ENCODE data around the gene PC. TPM values are rescaled to one million over a fixed set of nuclear protein-coding genes. Genes with fewer than 3 reads are reported as not detected.

Gene PC
- polyA plus RNA-seq, 1 of the 3 experiments (the other 2 are of a cell fraction) = 9.7 TPM

DNA sequence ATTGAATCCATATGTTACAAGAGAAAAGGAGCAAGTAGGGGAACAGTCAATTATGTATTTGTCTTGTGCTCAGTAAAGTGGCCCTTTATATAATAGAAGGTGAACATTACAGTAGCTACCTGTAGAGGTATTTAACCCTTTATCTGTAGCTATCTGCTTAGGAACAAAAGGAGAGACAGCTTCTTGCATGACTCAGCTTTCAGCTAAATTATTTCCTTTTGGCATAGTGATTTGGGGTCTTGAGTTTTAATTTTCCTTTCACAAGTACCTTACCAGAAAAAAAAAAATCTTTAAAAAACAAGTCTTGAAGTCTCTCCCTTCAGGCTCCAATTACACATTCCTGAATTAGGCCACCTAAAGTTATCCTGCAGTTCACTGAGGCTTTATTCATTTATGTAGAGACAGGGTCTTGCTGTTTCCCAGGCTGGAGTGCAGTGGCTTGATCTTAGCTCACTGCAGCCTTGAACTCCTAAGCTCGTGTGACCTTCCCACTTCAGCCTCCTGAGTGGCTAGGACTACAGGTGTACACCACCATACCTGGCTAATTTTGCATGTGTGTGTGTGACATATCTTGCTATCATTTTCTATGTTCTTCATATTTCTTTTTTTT is 147.5 kb downstream of the PC start:
- Histone ChIP-seq H2AFZ (ENCODE audit: low read depth) (no peak overlapping the region), H3K36me3 (replicated peaks in 1 of 2; ENCODE audit: control insufficient read depth in 1 of 2, insufficient read depth in 2 of 2, low read length in 1 of 2) (peaks cover 0 to 18% of the 10 kb centered on the region in 2 experiments), H3K9ac (no peak overlapping the region), H3K27me3 (ENCODE audit: insufficient read depth) (no peaks in the 10 kb centered on the region), H3K4me1 (ENCODE audit: control insufficient read depth in 1 of 2, insufficient read depth in 2 of 2, low read depth in 1 of 2, low read length in 1 of 2) (peaks cover 0 to 8% of the 10 kb centered on the region in 2 experiments; a peak in 2 of 4 replicates), H3K4me3 (ENCODE audit: low read depth in 2 of 2, low read length in 1 of 2) (no peak overlapping the region), H3K4me2 (no peak overlapping the region), H4K20me1 (ENCODE audit: insufficient read depth) (no peaks in the 10 kb centered on the region), H3K9me3 (no peaks in the 10 kb centered on the region), H3K79me2 (ENCODE audit: insufficient read depth) (no peaks in the 10 kb centered on the region), H3F3A (replicated peaks; ENCODE audit: insufficient read depth) (no peaks in the 10 kb centered on the region), H3K27ac (ENCODE audit: low read depth in 2 of 2, low read length in 1 of 2) (no peak overlapping the region), H3K9me2 (no peaks in the 10 kb centered on the region)
- POLR2A ChIA-PET = no interaction called here
- no peak for DNase-seq
- CTCF ChIA-PET = interaction anchor here (0.6 to 1.8 kb wide), 3 partner anchors 10 to 1502 kb away, joined by 3 to 5 read pairs (median 3); no protein-coding TSS in a partner anchor
- TF ChIP-seq, protein P1, sequence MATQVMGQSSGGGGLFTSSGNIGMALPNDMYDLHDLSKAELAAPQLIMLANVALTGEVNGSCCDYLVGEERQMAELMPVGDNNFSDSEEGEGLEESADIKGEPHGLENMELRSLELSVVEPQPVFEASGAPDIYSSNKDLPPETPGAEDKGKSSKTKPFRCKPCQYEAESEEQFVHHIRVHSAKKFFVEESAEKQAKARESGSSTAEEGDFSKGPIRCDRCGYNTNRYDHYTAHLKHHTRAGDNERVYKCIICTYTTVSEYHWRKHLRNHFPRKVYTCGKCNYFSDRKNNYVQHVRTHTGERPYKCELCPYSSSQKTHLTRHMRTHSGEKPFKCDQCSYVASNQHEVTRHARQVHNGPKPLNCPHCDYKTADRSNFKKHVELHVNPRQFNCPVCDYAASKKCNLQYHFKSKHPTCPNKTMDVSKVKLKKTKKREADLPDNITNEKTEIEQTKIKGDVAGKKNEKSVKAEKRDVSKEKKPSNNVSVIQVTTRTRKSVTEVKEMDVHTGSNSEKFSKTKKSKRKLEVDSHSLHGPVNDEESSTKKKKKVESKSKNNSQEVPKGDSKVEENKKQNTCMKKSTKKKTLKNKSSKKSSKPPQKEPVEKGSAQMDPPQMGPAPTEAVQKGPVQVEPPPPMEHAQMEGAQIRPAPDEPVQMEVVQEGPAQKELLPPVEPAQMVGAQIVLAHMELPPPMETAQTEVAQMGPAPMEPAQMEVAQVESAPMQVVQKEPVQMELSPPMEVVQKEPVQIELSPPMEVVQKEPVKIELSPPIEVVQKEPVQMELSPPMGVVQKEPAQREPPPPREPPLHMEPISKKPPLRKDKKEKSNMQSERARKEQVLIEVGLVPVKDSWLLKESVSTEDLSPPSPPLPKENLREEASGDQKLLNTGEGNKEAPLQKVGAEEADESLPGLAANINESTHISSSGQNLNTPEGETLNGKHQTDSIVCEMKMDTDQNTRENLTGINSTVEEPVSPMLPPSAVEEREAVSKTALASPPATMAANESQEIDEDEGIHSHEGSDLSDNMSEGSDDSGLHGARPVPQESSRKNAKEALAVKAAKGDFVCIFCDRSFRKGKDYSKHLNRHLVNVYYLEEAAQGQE (IDR thresholded peaks at IDR 0.05; ENCODE audit: low read depth, low read length) = no peak
- TF ChIP-seq CHD2 (IDR thresholded peaks at IDR 0.05; ENCODE audit: low read length, partially characterized antibody) (no peak), RCOR1 (IDR thresholded peaks at IDR 0.05; ENCODE audit: low read length) (no peak), YY1 (IDR thresholded peaks at IDR 0.05; ENCODE audit: low read depth) (no peak), RFX5 (IDR thresholded peaks at IDR 0.05; ENCODE audit: low read length) (no peak), GABPA (IDR thresholded peaks at IDR 0.05; ENCODE audit: low read depth) (no peak), MEF2A (IDR thresholded peaks at IDR 0.05; ENCODE audit: borderline replicate concordance, low read depth) (no peak), RAD21 (IDR thresholded peaks at IDR 0.05; ENCODE audit: low read length) (no peak), SMC3 (IDR thresholded peaks at IDR 0.05; ENCODE audit: low read depth, low read length) (no peak), EZH2phosphoT487 (IDR thresholded peaks at IDR 0.05; ENCODE audit: borderline replicate concordance, low read depth) (no peak), SIN3A (IDR thresholded peaks at IDR 0.05; ENCODE audit: borderline replicate concordance, low read depth, low read length) (no peak), TEAD4 (IDR thresholded peaks at IDR 0.05; ENCODE audit: borderline replicate concordance, insufficient read depth) (no peak)
- TF ChIP-seq, protein P2, sequence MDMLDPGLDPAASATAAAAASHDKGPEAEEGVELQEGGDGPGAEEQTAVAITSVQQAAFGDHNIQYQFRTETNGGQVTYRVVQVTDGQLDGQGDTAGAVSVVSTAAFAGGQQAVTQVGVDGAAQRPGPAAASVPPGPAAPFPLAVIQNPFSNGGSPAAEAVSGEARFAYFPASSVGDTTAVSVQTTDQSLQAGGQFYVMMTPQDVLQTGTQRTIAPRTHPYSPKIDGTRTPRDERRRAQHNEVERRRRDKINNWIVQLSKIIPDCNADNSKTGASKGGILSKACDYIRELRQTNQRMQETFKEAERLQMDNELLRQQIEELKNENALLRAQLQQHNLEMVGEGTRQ (IDR thresholded peaks at IDR 0.05; ENCODE audit: borderline replicate concordance, low read depth, low read length) = no peak
- TF ChIP-seq, protein P3, sequence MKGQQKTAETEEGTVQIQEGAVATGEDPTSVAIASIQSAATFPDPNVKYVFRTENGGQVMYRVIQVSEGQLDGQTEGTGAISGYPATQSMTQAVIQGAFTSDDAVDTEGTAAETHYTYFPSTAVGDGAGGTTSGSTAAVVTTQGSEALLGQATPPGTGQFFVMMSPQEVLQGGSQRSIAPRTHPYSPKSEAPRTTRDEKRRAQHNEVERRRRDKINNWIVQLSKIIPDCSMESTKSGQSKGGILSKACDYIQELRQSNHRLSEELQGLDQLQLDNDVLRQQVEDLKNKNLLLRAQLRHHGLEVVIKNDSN (IDR thresholded peaks at IDR 0.05; ENCODE audit: borderline replicate concordance, low read depth) = no peak
- TF ChIP-seq, protein P4, sequence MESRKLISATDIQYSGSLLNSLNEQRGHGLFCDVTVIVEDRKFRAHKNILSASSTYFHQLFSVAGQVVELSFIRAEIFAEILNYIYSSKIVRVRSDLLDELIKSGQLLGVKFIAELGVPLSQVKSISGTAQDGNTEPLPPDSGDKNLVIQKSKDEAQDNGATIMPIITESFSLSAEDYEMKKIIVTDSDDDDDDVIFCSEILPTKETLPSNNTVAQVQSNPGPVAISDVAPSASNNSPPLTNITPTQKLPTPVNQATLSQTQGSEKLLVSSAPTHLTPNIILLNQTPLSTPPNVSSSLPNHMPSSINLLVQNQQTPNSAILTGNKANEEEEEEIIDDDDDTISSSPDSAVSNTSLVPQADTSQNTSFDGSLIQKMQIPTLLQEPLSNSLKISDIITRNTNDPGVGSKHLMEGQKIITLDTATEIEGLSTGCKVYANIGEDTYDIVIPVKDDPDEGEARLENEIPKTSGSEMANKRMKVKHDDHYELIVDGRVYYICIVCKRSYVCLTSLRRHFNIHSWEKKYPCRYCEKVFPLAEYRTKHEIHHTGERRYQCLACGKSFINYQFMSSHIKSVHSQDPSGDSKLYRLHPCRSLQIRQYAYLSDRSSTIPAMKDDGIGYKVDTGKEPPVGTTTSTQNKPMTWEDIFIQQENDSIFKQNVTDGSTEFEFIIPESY (IDR thresholded peaks at IDR 0.05; ENCODE audit: borderline replicate concordance, low read depth) = no peak
- TF ChIP-seq, protein P5, sequence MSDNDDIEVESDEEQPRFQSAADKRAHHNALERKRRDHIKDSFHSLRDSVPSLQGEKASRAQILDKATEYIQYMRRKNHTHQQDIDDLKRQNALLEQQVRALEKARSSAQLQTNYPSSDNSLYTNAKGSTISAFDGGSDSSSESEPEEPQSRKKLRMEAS (IDR thresholded peaks at IDR 0.05; ENCODE audit: low read depth) = no peak
- WGBS (ENCODE audit: low lambda C conversion rate) = 94% methylated on average over 1 of the region's 1 CpG

Data from SK-N-SH (cell line).